Omental fat pad (tissue), 4 donors: ENCODE measurements around the gene RBBP8NL. TPM values are rescaled to one million over a fixed set of nuclear protein-coding genes. Genes with fewer than 3 reads are reported as not detected.

Source experiments
- ATAC-seq: fragments of 150-250 bp; one replicate; pipeline ENCODE4 v1.9.1; 2016; ENCODE audit warnings: mild to moderate bottlenecking, moderate library complexity; ENCODE audit not compliant: low FRiP score
- DNase-seq: peaks from one replicate; pipeline ENCODE4 v3.0.0-alpha.2; 2019; ENCODE audit warnings: low spot score
- CTCF ChIP-seq, 3 donors: fragments of 450-650 bp; IDR thresholded peaks; one replicate each; pipeline ENCODE4 v1.5.1; 2016 to 2017; ENCODE audit warnings: antibody characterized with exemption in 3 of 3, mild to moderate bottlenecking in 3 of 3, moderate library complexity in 2 of 3
- total RNA-seq, 4 donors: library from RNA; depleted of rRNA; stranded (reverse); fragments of >200 nt; gene quantifications; one replicate each; pipeline ENCODE4 v1.1.0, GENCODE V29; 2016

Gene RBBP8NL
- total RNA-seq, 4 donors from 2014 or later = not detected

- TF ChIP-seq CTCF (IDR thresholded peaks at IDR 0.05) = no peak
- ATAC-seq (no peak), DNase-seq (no peak)
These were observed 39.6 kb upstream of the RBBP8NL start for GRCh38 chr20:62466806-62467537.

- DNase-seq (no peak), ATAC-seq (no peak)
- TF ChIP-seq CTCF (IDR thresholded peaks at IDR 0.05) = no peak
These were observed 38.9 kb upstream of the RBBP8NL start for GRCh38 chr20:62466072-62466760.

- no peak for ATAC-seq
- no peak for DNase-seq
- TF ChIP-seq CTCF (IDR thresholded peaks at IDR 0.05) = no peak
These were observed 37.7 kb upstream of the RBBP8NL start for GRCh38 chr20:62464990-62465389.

GRCh38 chr20:62464425-62464770 is 37.1 kb upstream of the RBBP8NL start:
- no peak for DNase-seq
- TF ChIP-seq CTCF (IDR thresholded peaks at IDR 0.05) = no peak
- ATAC-seq = no peak

- DNase-seq (no peak), ATAC-seq (no peak)
- no peak for TF ChIP-seq CTCF (IDR thresholded peaks at IDR 0.05)
These were observed 36.5 kb upstream of the RBBP8NL start for GRCh38 chr20:62463651-62464424.

GRCh38 chr20:62462976-62463592 is 35.7 kb upstream of the RBBP8NL start:
- ATAC-seq = no peak

More at GRCh38 chr20:62462976-62463592, 35.7 kb upstream of the RBBP8NL start:
- TF ChIP-seq CTCF (IDR thresholded peaks at IDR 0.05) = no peak
- no peak for DNase-seq
